Hematopoietic multipotent progenitor cell (in vitro differentiated cells): ENCODE measurements around the gene GBX1. TPM values are rescaled to one million over a fixed set of nuclear protein-coding genes. Genes with fewer than 3 reads are reported as not detected.

Experiments used
- DNase-seq, 3 donors: peaks; one replicate each; pipeline ENCODE4 v3.0.0-alpha.2; 2011 to 2015; ENCODE audit warnings: low read depth in 2 of 3, low spot score in 2 of 3
- total RNA-seq: library from RNA; depleted of rRNA; stranded (reverse); fragments of >200 nt; gene quantifications from one replicate; pipeline ENCODE4 v1.2.3, GENCODE V29; 2012

GBX1 gene
- total RNA-seq, 1 donor: not detected

- DNase-seq: no peak
Measured at GRCh38 chr7:151141311-151141854, 26.1 kb downstream of the GBX1 start.

- no peak for DNase-seq
Measured at GRCh38 chr7:151140826-151141225, 26.7 kb downstream of the GBX1 start.

GRCh38 chr7:151139791-151140190 lies 27.7 kb downstream of the GBX1 start:
- DNase-seq: no peak

GRCh38 chr7:151139071-151139790 lies 28.3 kb downstream of the GBX1 start:
- no peak for DNase-seq

GRCh38 chr7:151138153-151138851 lies 29.2 kb downstream of the GBX1 start:
- no peak for DNase-seq

- DNase-seq: no peak
Measured at GRCh38 chr7:151137791-151138152, 29.7 kb downstream of the GBX1 start.

- no peak for DNase-seq
Measured at GRCh38 chr7:151137076-151137675, 30.3 kb downstream of the GBX1 start.

- DNase-seq: no peak
Measured at GRCh38 chr7:151135866-151136843, 31.3 kb downstream of the GBX1 start.

GRCh38 chr7:151135525-151135845 lies 32.0 kb downstream of the GBX1 start:
- DNase-seq: no peak

GRCh38 chr7:151134743-151135524 lies 32.6 kb downstream of the GBX1 start:
- DNase-seq: no peak

- no peak for DNase-seq
Measured at GRCh38 chr7:151133986-151134742, 33.3 kb downstream of the GBX1 start.

- no peak for DNase-seq
Measured at GRCh38 chr7:151133266-151133985, 34.1 kb downstream of the GBX1 start.

GRCh38 chr7:151132461-151133205 lies 34.9 kb downstream of the GBX1 start:
- DNase-seq: no peak

GRCh38 chr7:151131592-151132293 lies 35.8 kb downstream of the GBX1 start:
- DNase-seq: no peak

GRCh38 chr7:151131224-151131591 lies 36.3 kb downstream of the GBX1 start:
- DNase-seq: no peak

GRCh38 chr7:151130741-151131157 lies 36.7 kb downstream of the GBX1 start:
- DNase-seq: no peak

- no peak for DNase-seq
Measured at GRCh38 chr7:151129960-151130591, 37.4 kb downstream of the GBX1 start.
